WTC11 (cell line): ENCODE measurements around the gene BMX. TPM values are rescaled to one million over a fixed set of nuclear protein-coding genes. Genes with fewer than 3 reads are reported as not detected.

Experiments
- ATAC-seq: fragments of 200-7000 bp; cut with Tn5 transposase; 2 replicates; pipeline ENCODE4 v1.10.0; 2021; ENCODE audit warnings: mild to moderate bottlenecking, moderate library complexity
- CTCF ChIA-PET: fragments of 300-600 bp; sonication (Branson Sonifier 250); formaldehyde crosslinking; loops from one replicate; lab custom pipeline; 2021; ENCODE audit warnings: antibody characterized with exemption; lab: Charles Lee
- POLR2A ChIA-PET: fragments of 350-600 bp; sonication (Branson Sonifier 250); formaldehyde crosslinking; loops from one replicate; lab custom pipeline; 2021; ENCODE audit warnings: antibody characterized with exemption; lab: Charles Lee
- DNase-seq: peaks from one replicate; pipeline ENCODE4 v3.0.0; 2021; ENCODE audit warnings: low spot score
- H3K27ac Mint-ChIP-seq: 2 replicates; pipeline ENCODE4 v1.8.0; 2021; ENCODE audit warnings: mixed read lengths
- H3K27me3 Mint-ChIP-seq: 2 replicates; pipeline ENCODE4 v1.8.0; 2021; ENCODE audit warnings: low read depth, mild to moderate bottlenecking, moderate library complexity, mixed read lengths
- H3K36me3 Mint-ChIP-seq: 2 replicates; pipeline ENCODE4 v1.8.0; 2021; ENCODE audit warnings: mixed read lengths
- H3K4me1 Mint-ChIP-seq: 2 replicates; pipeline ENCODE4 v1.8.0; 2022; ENCODE audit warnings: mixed read lengths
- H3K4me3 Mint-ChIP-seq: 2 replicates; pipeline ENCODE4 v1.8.0; 2021; ENCODE audit warnings: mild to moderate bottlenecking, moderate library complexity, mixed read lengths
- H3K9me3 Mint-ChIP-seq: 2 replicates; pipeline ENCODE4 v1.8.0; 2021; ENCODE audit warnings: mixed read lengths
- AR ChIP-seq: fragments of 250-450 bp; sonication (Bioruptor Pico); IDR thresholded peaks from 2 replicates; pipeline ENCODE4 v1.9.0; 2021; ENCODE audit warnings: mild to moderate bottlenecking
- ARID4B ChIP-seq: sonication (generic); formaldehyde crosslinking; IDR thresholded peaks from 2 replicates; pipeline ENCODE4 v1.8.0; 2023; ENCODE audit warnings: missing genetic modification reagents, mild to moderate bottlenecking, borderline replicate concordance
- ATF3 ChIP-seq: sonication (generic); formaldehyde crosslinking; conservative IDR thresholded peaks from 2 replicates; pipeline ENCODE4 v1.8.1; 2022; ENCODE audit warnings: mild to moderate bottlenecking, missing genetic modification reagents
- CBFB ChIP-seq: sonication (generic); formaldehyde crosslinking; IDR thresholded peaks from 2 replicates; pipeline ENCODE4 v1.8.1; 2022; ENCODE audit warnings: mild to moderate bottlenecking, low read depth, missing genetic modification reagents
- E2F5 ChIP-seq: sonication (generic); formaldehyde crosslinking; IDR thresholded peaks from 2 replicates; pipeline ENCODE4 v1.8.1; 2022; ENCODE audit warnings: mild to moderate bottlenecking, moderate library complexity, missing genetic modification reagents
- EMX1 ChIP-seq: fragments of 250-450 bp; sonication (Bioruptor Pico); IDR thresholded peaks from 2 replicates; pipeline ENCODE4 v1.8.0; 2021; ENCODE audit warnings: mild to moderate bottlenecking
- MYBL2 ChIP-seq: sonication (generic); formaldehyde crosslinking; IDR thresholded peaks from 2 replicates; pipeline ENCODE4 v1.8.1; 2023; ENCODE audit warnings: mild to moderate bottlenecking, moderate library complexity, missing genetic modification reagents
- NFATC4 ChIP-seq: fragments of 250-450 bp; sonication (Bioruptor Pico); IDR thresholded peaks from 2 replicates; pipeline ENCODE4 v1.9.0; 2021; ENCODE audit warnings: mild to moderate bottlenecking
- NR3C1 ChIP-seq: sonication (generic); formaldehyde crosslinking; conservative IDR thresholded peaks from 2 replicates; pipeline ENCODE4 v1.8.1; 2023; ENCODE audit warnings: low read depth, mild to moderate bottlenecking, missing genetic modification reagents
- RORB ChIP-seq: fragments of 250-450 bp; sonication (Bioruptor Pico); IDR thresholded peaks from 2 replicates; pipeline ENCODE4 v1.9.0; 2021; ENCODE audit warnings: mild to moderate bottlenecking
- SMAD4 ChIP-seq: sonication (generic); formaldehyde crosslinking; IDR thresholded peaks from 2 replicates; pipeline ENCODE4 v1.8.0; 2022; ENCODE audit warnings: mild to moderate bottlenecking, missing genetic modification reagents
- ZNF121 ChIP-seq: sonication (generic); formaldehyde crosslinking; IDR thresholded peaks from 2 replicates; pipeline ENCODE4 v1.8.0; 2023; ENCODE audit warnings: missing genetic modification reagents
- ZNF512 ChIP-seq: sonication (generic); formaldehyde crosslinking; IDR thresholded peaks from 2 replicates; pipeline ENCODE4 v1.8.1; 2022; ENCODE audit warnings: missing genetic modification reagents, borderline replicate concordance
- total RNA-seq: library from RNA; stranded (reverse); gene quantifications from 3 replicates; pipeline ENCODE4 v1.2.3, GENCODE V29; 2021
- TF ChIP-seq, protein P1 (sequence below): sonication (generic); formaldehyde crosslinking; IDR thresholded peaks from 2 replicates; pipeline ENCODE4 v1.8.1; 2023; ENCODE audit warnings: mild to moderate bottlenecking, moderate library complexity, missing genetic modification reagents

BMX gene
- total RNA-seq, 1 experiment from 2014 or later, result not detected

- TF ChIP-seq, protein P1, sequence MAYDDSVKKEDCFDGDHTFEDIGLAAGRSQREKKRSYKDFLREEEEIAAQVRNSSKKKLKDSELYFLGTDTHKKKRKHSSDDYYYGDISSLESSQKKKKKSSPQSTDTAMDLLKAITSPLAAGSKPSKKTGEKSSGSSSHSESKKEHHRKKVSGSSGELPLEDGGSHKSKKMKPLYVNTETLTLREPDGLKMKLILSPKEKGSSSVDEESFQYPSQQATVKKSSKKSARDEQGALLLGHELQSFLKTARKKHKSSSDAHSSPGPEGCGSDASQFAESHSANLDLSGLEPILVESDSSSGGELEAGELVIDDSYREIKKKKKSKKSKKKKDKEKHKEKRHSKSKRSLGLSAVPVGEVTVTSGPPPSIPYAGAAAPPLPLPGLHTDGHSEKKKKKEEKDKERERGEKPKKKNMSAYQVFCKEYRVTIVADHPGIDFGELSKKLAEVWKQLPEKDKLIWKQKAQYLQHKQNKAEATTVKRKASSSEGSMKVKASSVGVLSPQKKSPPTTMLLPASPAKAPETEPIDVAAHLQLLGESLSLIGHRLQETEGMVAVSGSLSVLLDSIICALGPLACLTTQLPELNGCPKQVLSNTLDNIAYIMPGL, result no peak
- TF ChIP-seq MYBL2 (CRISPR knock-in tag) (no peak), NR3C1 (no peak), CBFB (CRISPR knock-in tag) (no peak), SMAD4 (no peak)
Observed at GRCh38 chrX:15567886-15568616, 67.4 kb downstream of the BMX start (continued).

DNA sequence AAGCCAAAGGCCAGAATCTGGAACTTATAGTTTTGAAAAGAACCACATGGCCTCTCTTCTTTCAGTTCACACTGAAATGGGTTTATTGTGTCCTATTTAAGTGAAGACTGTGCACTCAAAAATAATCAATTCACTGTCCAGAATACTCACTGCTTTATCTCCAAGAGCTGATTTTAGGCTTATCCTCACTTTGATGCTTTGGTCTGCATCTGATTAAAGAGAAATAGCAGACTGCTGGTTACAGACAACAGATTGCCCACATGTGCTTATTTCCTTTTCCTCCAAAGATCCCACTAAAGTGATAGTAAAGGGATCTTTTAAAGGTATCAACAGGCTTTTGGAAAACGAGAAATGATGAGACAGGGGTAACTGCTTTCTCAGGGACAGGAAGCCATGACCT is 69.5 kb downstream of the BMX start:
- ATAC-seq, result no peak
- no peaks in the 10 kb centered on the region for H3K36me3 Mint-ChIP-seq
- no peak overlapping the region for H3K4me3 Mint-ChIP-seq
- CTCF ChIA-PET, result no interaction called here
- H3K27me3 Mint-ChIP-seq, result no peaks in the 10 kb centered on the region
- peaks cover 42% of the 10 kb centered on the region for H3K4me1 Mint-ChIP-seq
- POLR2A ChIA-PET, result no interaction called here
- TF ChIP-seq E2F5 (CRISPR knock-in tag), result no peak
- no peak for TF ChIP-seq RORB (CRISPR knock-in tag)
- H3K27ac Mint-ChIP-seq, result no peak overlapping the region
- no peak for DNase-seq
- no peaks in the 10 kb centered on the region for H3K9me3 Mint-ChIP-seq

DNA sequence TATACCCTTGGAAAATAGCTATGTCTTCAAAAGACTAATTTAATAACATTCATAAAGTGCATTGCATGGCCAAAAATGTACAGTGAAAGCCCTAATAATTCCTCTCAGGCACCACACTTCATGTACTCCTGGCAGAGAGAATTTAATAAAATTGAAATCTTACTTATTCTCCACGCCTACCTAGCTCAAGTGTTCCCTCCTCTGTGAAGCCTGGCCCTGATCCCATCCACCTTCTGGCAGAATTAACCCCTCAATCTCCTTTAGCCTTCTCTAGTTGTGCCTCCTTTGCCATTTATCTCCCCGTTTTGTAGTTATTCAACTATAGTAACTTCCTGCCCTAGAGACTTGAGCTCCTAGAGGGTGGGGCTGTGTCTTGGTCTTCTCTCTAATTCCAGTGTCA is 73.4 kb downstream of the BMX start:
- H3K4me1 Mint-ChIP-seq, result peaks cover 21% of the 10 kb centered on the region

More for the DNA sequence above, 73.4 kb downstream of the BMX start:
- CTCF ChIA-PET, result no interaction called here
- Mint-ChIP-seq H3K27me3 (no peaks in the 10 kb centered on the region), H3K36me3 (no peaks in the 10 kb centered on the region), H3K27ac (no peak overlapping the region), H3K4me3 (no peak overlapping the region), H3K9me3 (no peaks in the 10 kb centered on the region)
- no peak for ATAC-seq
- POLR2A ChIA-PET, result interaction anchor here (0.6 kb wide), 1 partner anchor 78 kb away, joined by 3 read pairs; no protein-coding TSS in a partner anchor
- TF ChIP-seq ARID4B (CRISPR knock-in tag), result no peak
- TF ChIP-seq AR (CRISPR knock-in tag), result no peak
- no peak for TF ChIP-seq ATF3 (CRISPR knock-in tag)
- TF ChIP-seq, protein P1, result no peak
- TF ChIP-seq ZNF121 (CRISPR knock-in tag), result no peak
- no peak for TF ChIP-seq NFATC4 (CRISPR knock-in tag)
- no peak for TF ChIP-seq ZNF512 (CRISPR knock-in tag)
- no peak for TF ChIP-seq EMX1
- DNase-seq, result no peak
